Karpas-422 (cell line): ENCODE data around the gene TIAM2. TPM values are rescaled to one million over a fixed set of nuclear protein-coding genes. Genes with fewer than 3 reads are reported as not detected.

Experiments used
- DNase-seq: peaks from one replicate; pipeline ENCODE4 v3.0.0-alpha.2; 2015
- H2AFZ ChIP-seq: fragments of 200-600 bp; sonication (generic); 2 replicates; pipeline ENCODE4 v1.6.1; 2014; ENCODE audit warnings: antibody characterized with exemption, low read length, mixed read lengths
- H3K27ac ChIP-seq: fragments of 200-600 bp; sonication (generic); 2 replicates; pipeline ENCODE4 v1.5.1; 2014; ENCODE audit warnings: mild to moderate bottlenecking, low read length, moderate library complexity
- H3K27me3 ChIP-seq: fragments of 200-600 bp; sonication (generic); 2 replicates; pipeline ENCODE4 v1.6.1; 2014; ENCODE audit warnings: low read length, mixed read lengths
- H3K36me3 ChIP-seq: fragments of 200-600 bp; sonication (generic); 2 replicates; pipeline ENCODE4 v1.6.1; 2014; ENCODE audit warnings: low read length, mixed read lengths; ENCODE audit not compliant: insufficient read depth
- H3K4me1 ChIP-seq: fragments of 200-600 bp; sonication (generic); 2 replicates; pipeline ENCODE4 v1.6.1; 2014; ENCODE audit warnings: mild to moderate bottlenecking, low read length, mixed read lengths
- H3K4me2 ChIP-seq: fragments of 200-600 bp; sonication (generic); 2 replicates; pipeline ENCODE4 v1.6.1; 2014; ENCODE audit warnings: low read length, low read depth, mild to moderate bottlenecking; ENCODE audit not compliant: poor library complexity, severe bottlenecking
- H3K4me3 ChIP-seq: fragments of 200-600 bp; sonication (generic); 2 replicates; pipeline ENCODE4 v1.5.1; 2014; ENCODE audit warnings: mild to moderate bottlenecking, antibody characterized with exemption, low read length, mixed read lengths
- H3K79me2 ChIP-seq: fragments of 200-600 bp; sonication (generic); 2 replicates; pipeline ENCODE4 v1.6.1; 2014; ENCODE audit warnings: mild to moderate bottlenecking, low read length, mixed read lengths
- H3K9ac ChIP-seq: fragments of 200-600 bp; sonication (generic); 2 replicates; pipeline ENCODE4 v1.6.0; 2014; ENCODE audit warnings: low read length
- H3K9me2 ChIP-seq: fragments of 200-600 bp; sonication (generic), shearing (Covaris generic); replicated peaks from 2 replicates; pipeline ENCODE4 v1.6.0; 2014; ENCODE audit warnings: mild to moderate bottlenecking, low read length, moderate library complexity; ENCODE audit not compliant: insufficient read depth
- H3K9me3 ChIP-seq: fragments of 300-700, 200-600 bp; sonication (generic); 2 replicates; pipeline ENCODE4 v1.6.1; 2014; ENCODE audit warnings: low read length, mixed read lengths
- H4K20me1 ChIP-seq: fragments of 200-600 bp; sonication (generic); 2 replicates; pipeline ENCODE4 v1.6.1; 2014; ENCODE audit warnings: mild to moderate bottlenecking, antibody characterized with exemption, low read length, low read depth; ENCODE audit not compliant: insufficient read depth
- total RNA-seq: library from RNA; depleted of rRNA; stranded (reverse); fragments of >200 nt; shearing (Covaris generic); gene quantifications from 2 replicates; pipeline ENCODE4 v1.2.3, GENCODE V29; 2014; ENCODE audit warnings: low replicate concordance

TIAM2 gene
- total RNA-seq, 1 experiment from 2014 or later = 9.0 TPM

DNA sequence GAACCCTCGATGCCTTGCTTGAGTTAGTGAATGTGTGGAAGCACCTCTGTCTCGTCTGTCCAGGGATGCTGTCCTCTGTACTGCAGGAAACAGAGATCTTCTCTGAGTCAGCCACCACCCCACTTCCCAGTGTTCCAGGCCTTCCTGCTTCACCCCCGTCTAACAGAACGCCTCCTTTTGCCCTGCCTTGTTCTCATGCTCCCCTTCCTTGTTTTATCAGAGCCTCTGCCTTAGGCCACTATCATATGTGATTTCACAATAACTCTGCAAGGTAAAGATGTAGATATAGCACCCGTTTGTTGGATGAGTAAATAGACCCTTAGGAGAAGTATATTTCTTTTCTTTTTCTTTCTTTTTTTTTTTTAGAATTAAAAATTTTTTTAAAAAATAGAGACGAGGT, 162.0 kb downstream of the TIAM2 start:
- Histone ChIP-seq H3K9me3 (no peaks in the 10 kb centered on the region), H3K9me2 (no peaks in the 10 kb centered on the region), H3K4me2 (no peak overlapping the region), H3K9ac (no peak overlapping the region), H3K36me3 (no peaks in the 10 kb centered on the region), H3K27me3 (no peaks in the 10 kb centered on the region), H3K4me3 (no peak overlapping the region), H3K27ac (no peak overlapping the region), H4K20me1 (no peaks in the 10 kb centered on the region), H2AFZ (no peak overlapping the region), H3K79me2 (no peaks in the 10 kb centered on the region), H3K4me1 (peaks cover 3% of the 10 kb centered on the region; the same call in 1 of the 2 replicates)
- DNase-seq = no peak

DNA sequence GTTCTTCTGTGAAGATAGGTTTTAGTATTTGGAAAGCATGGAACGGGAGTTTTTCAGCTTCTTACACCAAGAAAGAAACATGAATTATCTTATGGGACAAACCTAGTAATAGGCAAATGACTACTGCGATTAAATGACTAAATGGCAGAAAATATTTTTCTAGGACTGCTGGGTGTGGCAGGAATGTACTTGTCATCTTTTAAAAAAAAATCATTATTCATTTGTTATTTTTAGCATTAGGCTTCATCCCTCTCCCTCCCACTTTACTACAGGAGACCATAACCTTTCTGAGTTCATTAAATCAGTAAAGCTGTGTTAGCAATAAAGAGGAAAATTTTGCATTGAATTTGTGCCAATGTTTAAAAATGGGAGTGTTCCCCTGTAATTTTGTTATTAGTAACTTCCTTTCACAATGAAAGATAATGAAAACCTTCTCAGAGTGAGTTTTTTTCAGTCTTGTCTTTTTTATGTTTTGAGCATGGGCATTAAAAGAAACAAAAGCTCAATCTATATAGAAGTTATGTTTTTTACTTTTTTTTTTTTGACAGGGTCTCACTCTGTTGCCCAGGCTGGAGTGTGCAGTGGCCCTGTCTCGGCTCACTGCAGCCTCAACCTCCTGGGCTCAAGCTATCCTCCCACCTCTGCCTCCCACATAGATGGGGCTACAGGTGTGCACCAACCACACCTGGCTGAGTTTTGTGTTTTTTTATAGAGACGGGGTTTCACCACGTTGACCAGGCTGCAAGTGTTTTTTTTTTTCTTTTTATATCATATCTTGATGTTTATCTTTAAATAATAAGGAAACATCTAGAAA, 163.1 kb downstream of the TIAM2 start:
- H3K9me3 ChIP-seq = no peaks in the 10 kb centered on the region
- DNase-seq = no peak
- H3K79me2 ChIP-seq = no peaks in the 10 kb centered on the region
- H2AFZ ChIP-seq = no peak overlapping the region
- no peaks in the 10 kb centered on the region for H3K9me2 ChIP-seq
- H3K4me3 ChIP-seq = no peak overlapping the region
- H3K27ac ChIP-seq = no peak overlapping the region
- H3K36me3 ChIP-seq = no peaks in the 10 kb centered on the region
- no peak overlapping the region for H3K9ac ChIP-seq
- H3K4me1 ChIP-seq = peaks cover 3% of the 10 kb centered on the region; the same call in 1 of the 2 replicates
- no peaks in the 10 kb centered on the region for H4K20me1 ChIP-seq
- no peak overlapping the region for H3K4me2 ChIP-seq
- H3K27me3 ChIP-seq = no peaks in the 10 kb centered on the region

GRCh38 chr6:155162682-155163081, 167.6 kb downstream of the TIAM2 start:
- Histone ChIP-seq H3K79me2 (no peaks in the 10 kb centered on the region), H2AFZ (no peak overlapping the region), H3K9me3 (no peaks in the 10 kb centered on the region), H3K4me1 (peaks cover 3% of the 10 kb centered on the region; the same call in 1 of the 2 replicates), H3K27me3 (no peaks in the 10 kb centered on the region), H3K36me3 (no peaks in the 10 kb centered on the region), H3K9me2 (no peaks in the 10 kb centered on the region), H3K9ac (no peak overlapping the region), H3K4me2 (no peak overlapping the region), H3K27ac (no peak overlapping the region), H3K4me3 (no peak overlapping the region), H4K20me1 (no peaks in the 10 kb centered on the region)
- DNase-seq = no peak

GRCh38 chr6:155163601-155164000, 168.5 kb downstream of the TIAM2 start:
- Histone ChIP-seq H3K9me2 (no peaks in the 10 kb centered on the region), H4K20me1 (no peaks in the 10 kb centered on the region)
- DNase-seq = no peak

DNA sequence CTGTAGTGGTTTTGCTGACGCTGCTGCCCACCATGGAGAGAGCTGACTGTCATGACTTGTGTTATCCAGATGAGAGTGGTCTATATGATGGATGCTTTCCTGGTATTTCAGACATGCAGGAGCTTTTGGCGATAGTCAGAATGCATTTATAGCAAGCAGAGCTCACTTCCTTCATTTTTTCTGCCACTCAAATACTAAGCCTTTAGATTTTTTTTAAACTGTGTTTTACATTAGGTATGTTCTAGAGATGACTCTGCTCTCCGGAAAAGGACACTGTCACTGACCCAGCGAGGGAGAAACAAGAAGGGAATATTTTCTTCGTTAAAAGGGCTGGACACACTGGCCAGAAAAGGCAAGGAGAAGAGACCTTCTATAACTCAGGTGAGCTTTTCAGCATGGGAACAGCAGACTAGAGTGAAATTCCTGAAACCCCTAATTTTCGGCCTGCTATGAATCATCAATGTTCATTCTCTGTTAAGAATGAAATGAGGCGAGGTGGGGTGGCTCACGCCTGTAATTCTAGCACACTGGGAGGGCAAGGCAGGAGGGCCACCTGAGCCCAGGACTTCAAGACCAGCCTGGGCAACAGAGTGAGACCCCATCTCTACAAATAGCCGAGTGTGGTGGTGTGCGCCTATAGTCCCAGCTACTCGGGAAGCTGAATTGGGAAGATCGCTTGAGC, 170.1 kb downstream of the TIAM2 start:
- Histone ChIP-seq H3K4me2 (no peak overlapping the region), H4K20me1 (no peaks in the 10 kb centered on the region), H3K9me2 (no peaks in the 10 kb centered on the region), H3K9ac (no peak overlapping the region), H3K27me3 (no peaks in the 10 kb centered on the region), H2AFZ (no peak overlapping the region), H3K9me3 (no peaks in the 10 kb centered on the region), H3K36me3 (no peaks in the 10 kb centered on the region), H3K79me2 (no peaks in the 10 kb centered on the region), H3K4me3 (no peak overlapping the region), H3K27ac (no peak overlapping the region), H3K4me1 (no peaks in the 10 kb centered on the region)
- DNase-seq = no peak

More at GRCh38 chr6:155163601-155164000, 168.5 kb downstream of the TIAM2 start:
- Histone ChIP-seq H3K9me3 (no peaks in the 10 kb centered on the region), H3K4me2 (no peak overlapping the region), H3K4me3 (no peak overlapping the region), H3K27me3 (no peaks in the 10 kb centered on the region), H3K9ac (no peak overlapping the region), H3K4me1 (no peaks in the 10 kb centered on the region), H2AFZ (no peak overlapping the region), H3K36me3 (no peaks in the 10 kb centered on the region), H3K27ac (no peak overlapping the region), H3K79me2 (no peaks in the 10 kb centered on the region)

DNA sequence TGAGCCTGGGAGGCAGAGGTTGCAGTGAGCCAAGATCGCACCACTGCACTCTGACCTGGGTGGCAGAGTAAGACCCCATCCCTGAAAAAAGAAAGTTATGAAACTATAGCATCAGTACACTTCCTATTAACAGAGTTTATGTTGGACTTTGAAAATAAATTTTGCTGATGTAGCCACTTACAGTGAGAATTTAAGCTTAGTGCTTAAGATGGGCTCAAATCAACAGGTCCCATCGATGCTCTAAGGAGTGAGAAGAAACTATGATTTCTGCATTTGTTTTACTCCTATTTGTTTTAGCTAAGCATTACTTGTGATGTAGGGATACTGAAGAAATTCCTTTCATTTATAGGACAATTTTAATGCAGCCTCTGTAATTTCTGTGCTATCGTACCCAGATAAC, 175.4 kb downstream of the TIAM2 start:
- Histone ChIP-seq H3K36me3 (no peaks in the 10 kb centered on the region), H3K4me1 (no peaks in the 10 kb centered on the region), H3K9ac (no peak overlapping the region), H3K27me3 (no peaks in the 10 kb centered on the region), H3K4me3 (no peak overlapping the region), H2AFZ (no peak overlapping the region), H3K79me2 (no peaks in the 10 kb centered on the region), H3K9me2 (no peaks in the 10 kb centered on the region), H3K4me2 (no peak overlapping the region), H4K20me1 (no peaks in the 10 kb centered on the region), H3K9me3 (no peaks in the 10 kb centered on the region), H3K27ac (no peak overlapping the region)
- DNase-seq = no peak

DNA sequence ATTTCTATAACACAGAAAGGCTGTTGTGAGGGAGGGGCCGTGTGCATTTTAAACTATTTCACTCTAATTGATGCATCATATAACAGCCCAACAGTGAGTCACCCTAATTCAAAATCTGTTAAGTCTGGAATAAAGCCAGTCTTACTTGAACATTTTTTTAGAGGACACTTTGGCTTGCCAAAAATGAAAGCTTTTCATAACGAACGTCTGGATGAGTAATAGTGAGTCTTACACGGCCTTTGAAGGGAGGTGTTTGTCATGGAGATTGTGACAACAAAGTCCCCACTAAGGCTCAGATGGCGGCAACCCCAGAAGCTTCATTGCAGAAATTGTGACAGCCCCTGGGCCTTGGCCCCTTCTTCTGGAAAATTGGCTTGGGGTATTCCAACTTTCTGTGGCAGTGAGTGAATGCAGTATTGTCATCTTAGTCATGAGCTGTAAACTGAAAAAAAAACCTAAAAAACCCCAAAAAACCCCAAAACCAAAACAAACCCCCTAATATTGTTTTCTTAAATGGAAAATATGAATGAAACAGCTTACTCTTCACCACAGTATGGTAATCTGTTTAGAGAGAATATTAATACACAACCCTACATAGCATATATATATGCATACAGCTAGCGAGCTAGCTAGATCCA, 176.1 kb downstream of the TIAM2 start:
- no peaks in the 10 kb centered on the region for H3K27me3 ChIP-seq
- no peaks in the 10 kb centered on the region for H3K9me2 ChIP-seq
- no peaks in the 10 kb centered on the region for H3K9me3 ChIP-seq
- no peak overlapping the region for H3K4me2 ChIP-seq
- H4K20me1 ChIP-seq = no peaks in the 10 kb centered on the region
- no peak for DNase-seq
- H3K4me3 ChIP-seq = no peak overlapping the region
- H3K27ac ChIP-seq = no peak overlapping the region
- no peaks in the 10 kb centered on the region for H3K79me2 ChIP-seq
- peak overlapping the region; percentile 27; the same call in 1 of the 2 replicates for H2AFZ ChIP-seq
- H3K9ac ChIP-seq = no peak overlapping the region
- no peaks in the 10 kb centered on the region for H3K36me3 ChIP-seq
- no peaks in the 10 kb centered on the region; the same call in 1 of the 2 replicates for H3K4me1 ChIP-seq
